ENCODE measurements around the gene GPR152. TPM values are rescaled to one million over a fixed set of nuclear protein-coding genes. Genes with fewer than 3 reads are reported as not detected.
"Not testable (repeated sequence)": the region's sequence is repeated elsewhere in the genome, so short reads cannot be mapped to it uniquely, and the experiment has no call there.

Gene GPR152
- total RNA-seq, 1 donor from 2014 or later = not detected

GRCh38 chr11:67409261-67409666 is 43.3 kb downstream of the GPR152 start:
- no peak for DNase-seq

DNA sequence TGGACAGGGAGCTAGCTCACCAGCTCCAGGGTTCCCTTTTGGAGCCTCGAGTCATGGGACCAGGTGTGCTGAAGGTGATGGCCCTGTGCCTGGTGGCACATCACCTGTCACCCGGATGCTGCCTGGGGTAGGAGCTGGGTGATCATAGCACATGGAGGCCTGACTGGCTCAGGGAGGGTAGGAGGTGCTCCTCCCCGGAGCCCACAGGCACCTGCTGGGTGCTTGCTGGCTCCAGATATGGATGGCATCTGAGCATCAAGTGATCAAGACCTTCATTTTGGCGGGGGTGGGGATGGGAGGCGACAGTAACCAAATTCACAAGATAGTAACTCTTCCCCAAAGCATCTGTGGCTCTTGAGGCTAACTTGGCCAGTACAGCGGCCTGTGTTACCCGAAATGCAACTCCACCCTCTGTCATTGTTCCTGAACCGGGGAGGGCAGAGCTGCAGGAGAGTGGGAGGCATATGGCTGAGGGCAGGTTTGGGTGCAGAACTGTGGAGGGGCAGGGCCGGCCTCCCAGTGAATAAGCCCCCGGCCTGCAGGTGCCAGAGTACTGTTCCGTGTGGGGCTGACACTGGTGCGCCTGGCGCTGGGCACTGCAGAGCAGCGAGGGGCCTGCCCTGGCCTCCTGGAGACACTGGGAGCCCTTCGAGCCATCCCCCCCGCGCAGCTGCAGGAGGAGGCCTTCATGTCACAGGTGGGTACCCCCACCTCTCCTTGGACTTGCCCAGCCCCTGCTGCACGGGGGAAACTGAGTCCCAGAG is 43.9 kb downstream of the GPR152 start:
- DNase-seq = no peak

GRCh38 chr11:67407688-67408163 is 44.8 kb downstream of the GPR152 start:
- DNase-seq = no peak

- peak; percentile 50 for DNase-seq
These were observed 45.4 kb downstream of the GPR152 start for GRCh38 chr11:67406969-67407687.

DNA sequence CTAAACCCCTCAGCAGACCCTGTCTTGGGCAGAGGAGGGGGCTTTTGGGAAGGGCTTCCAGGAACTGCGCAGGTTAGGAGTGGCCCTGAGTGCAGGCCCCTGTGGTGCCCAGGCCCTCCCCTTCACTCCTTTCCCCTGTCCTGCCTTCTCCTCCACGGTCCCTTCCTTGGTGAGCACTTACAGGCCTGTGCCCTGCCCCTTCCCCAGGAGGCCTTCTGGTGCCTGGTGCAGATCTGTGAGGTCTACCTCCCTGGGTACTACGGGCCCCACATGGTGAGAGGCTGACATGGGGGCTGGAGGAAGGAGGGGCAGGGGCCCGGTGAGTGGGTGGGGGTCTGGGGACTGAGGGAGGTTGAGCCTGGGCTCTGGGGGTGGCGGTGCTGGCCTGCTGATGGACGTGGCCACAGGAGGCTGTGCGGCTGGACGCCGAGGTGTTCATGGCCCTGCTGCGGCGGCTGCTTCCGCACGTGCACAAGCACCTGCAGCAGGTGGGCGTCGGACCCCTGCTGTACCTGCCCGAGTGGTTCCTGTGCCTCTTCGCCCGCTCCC is 46.0 kb downstream of the GPR152 start:
- no peak for DNase-seq

- DNase-seq = no peak
These were observed 46.7 kb downstream of the GPR152 start for GRCh38 chr11:67405688-67406339.

DNA sequence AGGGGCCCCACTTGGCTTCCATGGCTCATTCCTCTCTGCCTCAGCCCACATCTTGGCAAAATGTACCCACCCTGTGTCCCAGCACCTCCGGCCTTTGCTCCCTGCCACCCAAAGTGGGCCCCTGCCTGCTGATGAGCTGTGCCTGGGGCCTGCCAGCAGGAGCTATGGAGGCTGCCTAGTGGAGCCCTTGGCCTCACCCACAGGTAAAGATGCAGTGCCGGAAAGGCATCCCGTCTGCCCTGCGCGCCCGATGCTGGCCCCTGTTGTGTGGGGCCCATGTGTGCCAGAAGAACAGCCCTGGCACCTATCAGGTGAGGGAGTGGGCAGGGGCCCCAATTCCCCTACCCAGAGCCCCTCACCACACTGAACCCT is 47.3 kb downstream of the GPR152 start:
- no peak for DNase-seq

DNA sequence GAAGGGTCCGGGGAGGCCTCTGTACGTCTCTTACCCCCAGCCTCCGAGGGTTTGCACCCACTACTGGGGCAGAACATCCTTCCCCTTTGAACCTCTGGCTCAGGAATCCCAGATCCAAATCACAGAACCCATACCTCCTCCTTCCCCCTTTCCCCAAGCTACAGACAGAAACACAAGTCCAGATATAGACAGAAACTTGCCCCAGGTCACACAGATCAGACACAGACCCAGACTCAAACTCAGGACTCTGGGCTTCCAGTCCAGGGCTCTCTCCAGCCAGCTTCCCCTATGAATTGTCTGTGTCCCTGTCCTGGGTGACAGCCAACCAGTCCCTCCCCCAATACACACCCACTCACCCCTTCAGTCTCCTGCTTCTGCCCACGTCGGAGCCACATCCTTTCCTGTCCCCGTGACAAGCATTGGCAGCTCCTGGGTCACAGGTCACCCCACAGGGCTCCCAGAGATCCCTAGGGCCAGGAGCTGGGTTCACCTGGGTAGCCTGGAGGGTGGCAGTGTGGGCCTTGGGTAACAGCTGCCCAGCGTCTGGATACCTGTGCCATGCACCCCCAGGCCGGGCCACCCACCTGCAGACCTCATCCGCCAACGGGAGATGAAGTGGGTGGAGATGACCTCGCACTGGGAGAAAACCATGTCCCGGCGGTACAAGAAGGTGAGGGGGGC is 47.9 kb downstream of the GPR152 start:
- no peak for DNase-seq

DNA sequence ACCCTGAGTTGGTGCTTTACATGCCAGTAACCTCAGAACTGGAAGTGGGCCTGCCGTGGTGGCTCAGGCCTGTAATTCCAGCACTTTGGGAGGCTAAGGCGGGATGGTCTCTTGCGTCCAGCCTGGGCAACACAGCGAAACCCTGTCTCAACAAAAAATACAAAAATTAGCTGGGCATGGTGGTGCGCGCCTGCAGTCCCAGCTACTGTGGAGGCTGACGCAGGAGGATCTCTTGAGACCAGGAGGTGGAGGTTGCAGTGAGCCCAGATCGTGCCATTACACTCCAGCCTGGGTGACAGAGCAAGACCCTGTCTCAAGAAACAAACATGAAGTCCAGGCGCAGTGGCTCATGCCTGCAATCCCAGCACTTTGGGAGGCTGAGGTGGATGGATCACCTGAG is 49.4 kb downstream of the GPR152 start:
- DNase-seq = not testable (repeated sequence)

GRCh38 chr11:67402192-67402839 is 50.2 kb downstream of the GPR152 start:
- DNase-seq = not testable (repeated sequence)

DNA sequence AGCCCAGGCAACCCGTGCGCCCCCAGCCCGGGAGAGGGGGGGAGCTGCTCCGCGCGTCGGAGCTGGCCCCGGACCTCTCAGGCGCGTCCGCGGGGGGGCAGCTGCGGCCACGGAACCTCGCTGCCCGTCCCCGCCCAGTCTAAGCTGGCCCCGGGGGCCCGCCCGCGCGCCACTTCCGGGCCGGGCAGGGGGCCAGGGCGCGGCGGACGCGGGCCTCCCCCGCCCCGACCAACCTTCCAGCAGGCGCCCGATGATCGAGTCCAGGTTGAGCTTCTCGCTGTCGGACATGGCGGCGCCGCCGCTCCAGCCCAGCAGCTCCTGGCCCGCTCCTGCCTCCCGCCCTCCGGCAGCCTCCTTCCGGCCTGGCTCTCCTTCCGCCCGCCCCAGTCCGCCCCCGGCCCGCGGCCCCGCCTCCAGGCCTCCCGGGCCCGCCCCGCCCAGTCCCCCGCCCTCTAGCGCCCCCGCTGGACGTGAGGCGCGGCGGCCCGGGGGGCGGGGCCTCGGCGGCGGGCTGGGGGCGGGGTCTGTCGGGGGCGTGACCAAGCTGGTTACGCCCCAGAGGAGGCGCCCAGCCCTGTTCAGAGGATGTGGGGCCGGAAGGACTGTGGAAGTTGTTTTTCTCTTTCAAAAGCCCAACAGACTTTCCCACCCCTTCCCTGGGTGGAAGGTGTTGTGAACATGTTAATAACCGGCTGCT is 50.9 kb downstream of the GPR152 start, which contains the start of gene PPP1CA:
PPP1CA (minus strand) TSS at position 364 of the 697 bp plus-strand sequence; CDS start at position 288, 76 bp downstream.
- peak; percentile 92 for DNase-seq

Small RNAs within 50 kb of the gene (small RNA-seq; reads per million reads assigned to genes)
- gene MIR6752 = not detected

Other genes starting within 250 kb of the GPR152 start
- gene GRK2, start 186.3 kb downstream of the GPR152 start, total RNA-seq = 44.9 TPM
- gene ANKRD13D, start 163.4 kb downstream of the GPR152 start, total RNA-seq = 49.4 TPM
- gene SSH3, start 149.2 kb downstream of the GPR152 start, total RNA-seq = 2.0 TPM
- 3.6 TPM for gene POLD4, start 99.2 kb downstream of the GPR152 start, total RNA-seq
- not detected for gene CLCF1, start 79.1 kb downstream of the GPR152 start, total RNA-seq
- 14.0 TPM for gene RAD9A, start 60.7 kb downstream of the GPR152 start, total RNA-seq
- 53.5 TPM for gene PPP1CA, start 50.9 kb downstream of the GPR152 start, total RNA-seq
- gene TBC1D10C, start 48.6 kb downstream of the GPR152 start, total RNA-seq = 0.16 TPM
- 0.16 TPM for gene CARNS1, start 37.1 kb downstream of the GPR152 start, total RNA-seq
- gene RPS6KB2, start 24.2 kb downstream of the GPR152 start, total RNA-seq = 13.1 TPM
- not detected for gene PTPRCAP, start 15.0 kb downstream of the GPR152 start, total RNA-seq
- 23.4 TPM for gene CORO1B, start 9.3 kb downstream of the GPR152 start, total RNA-seq
- not detected for gene CABP4, start 2.6 kb upstream of the GPR152 start, total RNA-seq
- gene TMEM134, start 16.5 kb upstream of the GPR152 start, total RNA-seq = 13.1 TPM
- 66.8 TPM for gene AIP, start 30.3 kb upstream of the GPR152 start, total RNA-seq
- gene PITPNM1, start 52.6 kb upstream of the GPR152 start, total RNA-seq = 34.0 TPM
- gene CDK2AP2, start 55.4 kb upstream of the GPR152 start, total RNA-seq = 4.7 TPM
- gene CABP2, start 70.7 kb upstream of the GPR152 start, total RNA-seq = not detected
- 200 TPM for gene GSTP1, start 131.1 kb upstream of the GPR152 start, total RNA-seq
- 129 TPM for gene NDUFV1, start 154.2 kb upstream of the GPR152 start, total RNA-seq
- 0.62 TPM for gene NUDT8, start 177.2 kb upstream of the GPR152 start, total RNA-seq
- not detected for gene TBX10, start 187.0 kb upstream of the GPR152 start, total RNA-seq
- gene ACY3, start 198.0 kb upstream of the GPR152 start, total RNA-seq = 0.47 TPM
- gene ALDH3B2, start 221.9 kb upstream of the GPR152 start, total RNA-seq = not detected